Kidney epithelial cell (primary cell): ENCODE data around the gene MYLK. TPM values are rescaled to one million over a fixed set of nuclear protein-coding genes. Genes with fewer than 3 reads are reported as not detected.

Source experiments
- DNase-seq: peaks from one replicate; pipeline ENCODE4 v3.0.0-alpha.2; 2010; ENCODE audit warnings: low read depth
- H3K27me3 ChIP-seq: 2 replicates; pipeline ENCODE4 v1.6.0; 2011; ENCODE audit warnings: low read length; ENCODE audit not compliant: control insufficient read depth, insufficient read depth
- H3K36me3 ChIP-seq: 2 replicates; pipeline ENCODE4 v1.5.1; 2011; ENCODE audit warnings: low read length; ENCODE audit not compliant: control insufficient read depth, insufficient read depth
- H3K4me3 ChIP-seq: 2 replicates; pipeline ENCODE4 v1.5.1; 2011; ENCODE audit warnings: low read depth, mild to moderate bottlenecking, control low read depth, low read length
- total RNA-seq: library from RNA; depleted of rRNA; stranded (reverse); fragments of >200 nt; gene quantifications from 2 replicates; pipeline ENCODE4 v1.2.3, GENCODE V29; 2015
- TF ChIP-seq, protein P1 (sequence below): IDR thresholded peaks from 2 replicates; pipeline ENCODE4 v1.5.1; 2011; ENCODE audit warnings: mild to moderate bottlenecking, moderate library complexity, low read length, control low read depth, inconsistent platforms; ENCODE audit not compliant: insufficient read depth, poor library complexity, severe bottlenecking

The MYLK gene
- total RNA-seq, 1 donor from 2014 or later = 49.7 TPM

DNA sequence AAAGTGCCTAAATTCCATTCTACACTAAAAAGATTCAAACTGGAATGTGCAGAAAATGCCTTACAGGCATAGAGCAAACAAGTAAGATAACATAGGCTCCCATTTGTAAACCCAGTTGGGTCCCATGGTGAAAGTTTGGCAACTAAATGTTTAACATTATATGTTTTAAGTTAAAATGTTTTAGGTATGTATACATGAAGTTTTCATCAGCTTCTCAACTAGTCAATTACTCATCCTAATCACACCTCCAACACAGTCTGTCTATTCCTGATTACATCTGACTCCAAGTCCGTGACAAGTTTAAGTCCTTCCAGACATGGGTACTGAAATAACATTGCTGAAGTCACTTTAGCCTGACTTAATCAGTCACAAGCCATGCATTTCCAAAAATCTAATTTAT, 25.0 kb downstream of the MYLK start:
- Histone ChIP-seq H3K4me3 (no peak overlapping the region), H3K27me3 (no peaks in the 10 kb centered on the region), H3K36me3 (no peaks in the 10 kb centered on the region)
- TF ChIP-seq, protein P1, sequence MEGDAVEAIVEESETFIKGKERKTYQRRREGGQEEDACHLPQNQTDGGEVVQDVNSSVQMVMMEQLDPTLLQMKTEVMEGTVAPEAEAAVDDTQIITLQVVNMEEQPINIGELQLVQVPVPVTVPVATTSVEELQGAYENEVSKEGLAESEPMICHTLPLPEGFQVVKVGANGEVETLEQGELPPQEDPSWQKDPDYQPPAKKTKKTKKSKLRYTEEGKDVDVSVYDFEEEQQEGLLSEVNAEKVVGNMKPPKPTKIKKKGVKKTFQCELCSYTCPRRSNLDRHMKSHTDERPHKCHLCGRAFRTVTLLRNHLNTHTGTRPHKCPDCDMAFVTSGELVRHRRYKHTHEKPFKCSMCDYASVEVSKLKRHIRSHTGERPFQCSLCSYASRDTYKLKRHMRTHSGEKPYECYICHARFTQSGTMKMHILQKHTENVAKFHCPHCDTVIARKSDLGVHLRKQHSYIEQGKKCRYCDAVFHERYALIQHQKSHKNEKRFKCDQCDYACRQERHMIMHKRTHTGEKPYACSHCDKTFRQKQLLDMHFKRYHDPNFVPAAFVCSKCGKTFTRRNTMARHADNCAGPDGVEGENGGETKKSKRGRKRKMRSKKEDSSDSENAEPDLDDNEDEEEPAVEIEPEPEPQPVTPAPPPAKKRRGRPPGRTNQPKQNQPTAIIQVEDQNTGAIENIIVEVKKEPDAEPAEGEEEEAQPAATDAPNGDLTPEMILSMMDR = no peak
- no peak for DNase-seq

DNA sequence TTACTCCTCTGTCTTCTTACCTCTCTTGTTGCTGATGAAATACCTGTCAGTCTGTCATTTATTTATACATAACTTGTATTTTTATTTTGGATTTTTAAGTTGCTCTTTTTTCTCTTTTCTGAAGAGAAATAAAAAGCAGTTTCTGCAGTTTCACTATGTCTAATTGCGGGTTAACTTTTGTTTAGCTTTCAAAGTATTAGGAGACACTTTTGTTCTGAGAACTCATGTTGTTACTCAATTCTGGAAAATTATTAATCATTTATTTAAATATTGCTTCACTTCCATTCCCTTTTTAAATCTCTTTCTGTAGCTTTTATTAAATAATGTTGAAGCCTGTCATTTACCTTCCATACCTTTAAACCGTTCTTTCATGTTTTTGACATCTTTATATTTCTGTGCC, 29.2 kb downstream of the MYLK start:
- Histone ChIP-seq H3K36me3 (no peaks in the 10 kb centered on the region), H3K27me3 (no peaks in the 10 kb centered on the region), H3K4me3 (no peak overlapping the region)
- TF ChIP-seq, protein P1 = no peak
- no peak for DNase-seq

DNA sequence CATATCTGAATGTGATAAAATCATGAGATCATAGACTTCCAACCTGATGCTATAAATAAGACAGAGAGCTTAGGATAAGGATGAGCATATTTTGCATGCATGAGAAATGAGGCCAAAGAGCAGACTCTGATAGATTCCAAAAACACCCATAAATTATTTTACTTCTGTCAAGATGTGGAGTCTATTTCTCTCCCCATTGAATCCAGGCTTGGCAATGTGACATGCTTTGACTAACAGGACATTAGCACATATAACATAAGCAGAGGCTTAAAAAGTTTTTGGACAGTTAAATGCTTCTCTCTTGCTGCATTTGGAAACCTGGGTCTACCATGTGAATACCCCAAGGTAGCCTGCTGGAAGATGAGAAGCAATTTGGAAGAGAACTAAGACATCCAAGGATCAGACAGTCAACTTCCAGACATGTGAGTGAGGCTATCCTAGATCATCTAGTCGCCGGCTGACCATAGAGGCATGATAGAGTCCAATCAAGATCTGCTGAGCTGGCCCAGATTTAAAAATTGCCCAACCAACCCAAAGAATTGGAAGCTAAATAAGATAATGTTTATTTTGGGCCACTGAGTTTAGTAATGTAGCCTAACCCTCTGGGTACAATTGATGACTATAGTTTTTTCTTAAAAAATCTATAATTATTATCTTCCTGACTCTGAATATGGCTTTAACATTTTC, 30.3 kb downstream of the MYLK start:
- no peaks in the 10 kb centered on the region for H3K27me3 ChIP-seq

DNA sequence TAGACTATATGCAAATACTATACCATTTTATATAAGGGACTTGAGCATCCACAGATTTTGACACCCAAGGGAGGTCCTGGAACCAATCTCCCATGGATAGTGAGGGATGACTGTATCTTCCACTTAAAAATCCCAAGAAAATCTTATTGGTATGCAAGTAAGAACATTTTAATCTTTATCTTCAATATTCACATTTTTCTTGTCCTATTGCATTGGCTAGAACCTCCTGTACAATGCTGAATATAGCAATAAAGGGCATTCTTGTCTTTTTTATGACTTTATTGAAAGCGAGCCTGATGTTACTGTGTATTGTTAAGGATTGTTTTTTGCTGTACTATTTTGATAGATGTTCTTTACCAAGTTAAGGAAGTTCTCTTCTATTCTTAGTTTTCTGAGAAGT, 36.9 kb downstream of the MYLK start:
- TF ChIP-seq, protein P1 = no peak
- Histone ChIP-seq H3K27me3 (no peaks in the 10 kb centered on the region), H3K36me3 (no peaks in the 10 kb centered on the region), H3K4me3 (no peak overlapping the region)
- no peak for DNase-seq

More for the DNA sequence above, 30.3 kb downstream of the MYLK start:
- H3K36me3 ChIP-seq = no peaks in the 10 kb centered on the region
- no peak for DNase-seq
- TF ChIP-seq, protein P1 = no peak
- no peak overlapping the region for H3K4me3 ChIP-seq

DNA sequence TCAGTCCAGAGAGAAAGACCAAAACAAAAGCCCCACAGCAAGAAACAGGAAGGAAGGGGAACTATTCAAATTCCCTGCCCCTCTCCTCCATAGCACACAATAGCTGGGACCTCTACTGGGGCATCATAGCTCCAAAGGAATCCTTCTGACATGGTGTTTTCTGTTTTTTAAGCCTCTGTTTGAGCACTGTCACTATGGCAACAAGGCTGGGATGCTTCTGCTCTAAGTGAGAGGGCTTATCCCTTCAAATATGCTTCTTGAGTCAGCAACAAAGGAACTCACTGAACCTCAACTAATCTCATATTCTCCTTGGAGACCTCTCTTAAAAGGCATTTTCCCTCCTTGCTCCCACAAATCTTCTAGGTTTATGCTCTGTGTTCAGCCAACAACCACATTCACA, 40.5 kb downstream of the MYLK start:
- no peak overlapping the region for H3K4me3 ChIP-seq
- TF ChIP-seq, protein P1 = no peak
- H3K27me3 ChIP-seq = no peaks in the 10 kb centered on the region
- H3K36me3 ChIP-seq = no peaks in the 10 kb centered on the region
- no peak for DNase-seq

DNA sequence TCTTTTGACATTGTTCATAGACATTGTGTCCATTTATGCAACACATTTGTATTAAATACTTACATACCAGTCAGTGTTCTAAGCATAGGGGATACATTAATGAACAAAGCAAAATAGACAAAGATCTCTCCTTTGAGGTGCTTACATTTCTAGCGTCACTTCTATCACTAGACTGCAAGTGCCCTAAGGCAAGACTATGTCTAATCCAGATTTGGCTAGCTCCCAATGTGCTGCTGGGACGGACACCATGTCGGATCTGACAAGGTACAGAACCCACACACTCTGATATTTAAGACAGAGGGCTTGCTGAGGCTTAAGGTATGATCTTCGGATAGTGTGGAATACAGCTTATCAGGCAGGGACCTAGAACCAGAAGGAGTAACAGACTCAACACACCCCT, 41.4 kb downstream of the MYLK start:
- Histone ChIP-seq H3K4me3 (no peak overlapping the region), H3K27me3 (no peaks in the 10 kb centered on the region), H3K36me3 (no peaks in the 10 kb centered on the region)
- DNase-seq = no peak
- TF ChIP-seq, protein P1 = no peak
